ENCODE results near the gene MCUB.

DNA sequence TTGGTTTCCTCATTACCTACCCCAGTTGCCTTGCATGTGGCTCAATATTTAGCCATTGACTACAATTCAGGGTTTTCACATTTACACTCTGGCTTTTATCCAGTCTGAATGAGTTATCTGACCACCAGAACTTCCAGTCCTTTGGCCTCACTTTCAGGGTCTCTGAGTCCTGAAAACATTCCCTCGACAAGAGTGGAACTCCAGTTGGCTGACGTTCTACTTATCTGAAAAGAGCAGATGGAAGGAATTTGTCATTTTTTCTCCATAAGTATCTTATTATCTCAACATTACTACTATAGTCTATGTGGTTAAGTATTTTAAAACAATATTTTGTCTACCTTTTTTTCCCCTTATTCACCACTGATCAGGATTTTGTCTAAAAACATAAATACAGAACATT lies 148.4 kb downstream of the MCUB start:
- TF ChIP-seq POLR2A (IDR thresholded peaks at IDR 0.05), result no peak
- TF ChIP-seq, protein P1, sequence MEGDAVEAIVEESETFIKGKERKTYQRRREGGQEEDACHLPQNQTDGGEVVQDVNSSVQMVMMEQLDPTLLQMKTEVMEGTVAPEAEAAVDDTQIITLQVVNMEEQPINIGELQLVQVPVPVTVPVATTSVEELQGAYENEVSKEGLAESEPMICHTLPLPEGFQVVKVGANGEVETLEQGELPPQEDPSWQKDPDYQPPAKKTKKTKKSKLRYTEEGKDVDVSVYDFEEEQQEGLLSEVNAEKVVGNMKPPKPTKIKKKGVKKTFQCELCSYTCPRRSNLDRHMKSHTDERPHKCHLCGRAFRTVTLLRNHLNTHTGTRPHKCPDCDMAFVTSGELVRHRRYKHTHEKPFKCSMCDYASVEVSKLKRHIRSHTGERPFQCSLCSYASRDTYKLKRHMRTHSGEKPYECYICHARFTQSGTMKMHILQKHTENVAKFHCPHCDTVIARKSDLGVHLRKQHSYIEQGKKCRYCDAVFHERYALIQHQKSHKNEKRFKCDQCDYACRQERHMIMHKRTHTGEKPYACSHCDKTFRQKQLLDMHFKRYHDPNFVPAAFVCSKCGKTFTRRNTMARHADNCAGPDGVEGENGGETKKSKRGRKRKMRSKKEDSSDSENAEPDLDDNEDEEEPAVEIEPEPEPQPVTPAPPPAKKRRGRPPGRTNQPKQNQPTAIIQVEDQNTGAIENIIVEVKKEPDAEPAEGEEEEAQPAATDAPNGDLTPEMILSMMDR (IDR thresholded peaks at IDR 0.05), result no peak

Measured in thyroid gland (tissue), 4 donors.